Eye (tissue), 1 donor: ENCODE measurements around the gene LYST.
"Not testable (repeated sequence)": the region's sequence is repeated elsewhere in the genome, so short reads cannot be mapped to it uniquely, and the experiment has no call there.

ENCODE experiments used
- DNase-seq: peaks from one replicate; pipeline ENCODE4 v3.0.0-alpha.2; 2015

The LYST gene

GRCh38 chr1:235855811-235856429 lies 10.8 kb downstream of the LYST start:
- DNase-seq: no peak

GRCh38 chr1:235854347-235854746 lies 12.4 kb downstream of the LYST start:
- DNase-seq: no peak

GRCh38 chr1:235853653-235854052 lies 13.1 kb downstream of the LYST start:
- no peak for DNase-seq

DNA sequence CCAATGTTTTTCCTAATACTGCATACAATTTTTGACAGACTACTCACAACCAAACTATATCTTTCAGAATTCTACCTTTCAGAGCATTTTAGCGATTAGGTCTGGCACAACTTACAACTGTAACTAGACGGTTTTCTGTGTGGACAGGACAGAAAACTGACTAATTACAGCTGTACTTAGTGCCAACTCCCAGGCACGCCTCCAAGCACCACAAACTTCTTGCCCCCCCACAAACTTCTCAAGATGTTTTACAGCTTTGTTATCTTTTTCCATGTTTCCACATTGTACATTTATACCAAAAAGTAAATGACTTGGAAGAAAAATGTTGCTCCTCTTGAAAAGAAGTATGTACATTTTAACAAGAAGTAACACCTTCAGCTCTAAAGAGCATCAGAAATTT lies 13.8 kb downstream of the LYST start:
- no peak for DNase-seq

DNA sequence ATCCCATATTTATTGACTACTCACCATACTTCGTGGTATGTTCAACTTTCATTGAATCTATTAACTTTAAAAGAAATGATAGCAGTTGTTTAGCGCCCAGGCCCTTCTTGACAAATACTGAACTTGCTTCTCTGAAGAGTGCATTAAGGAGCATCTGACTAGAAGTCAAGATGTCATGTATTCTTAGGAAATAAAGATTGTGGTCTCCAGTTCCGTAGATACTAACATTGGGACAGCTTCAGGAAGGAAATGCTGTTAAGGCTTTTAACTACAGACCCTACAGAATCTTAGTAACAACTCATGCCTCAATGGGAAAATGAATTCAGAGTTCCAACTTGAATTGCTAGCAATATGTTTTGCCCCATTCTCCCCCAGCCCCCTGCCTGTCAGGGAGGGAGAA lies 14.8 kb downstream of the LYST start:
- no peak for DNase-seq

GRCh38 chr1:235848251-235848650 lies 18.5 kb downstream of the LYST start:
- DNase-seq: not testable (repeated sequence)

DNA sequence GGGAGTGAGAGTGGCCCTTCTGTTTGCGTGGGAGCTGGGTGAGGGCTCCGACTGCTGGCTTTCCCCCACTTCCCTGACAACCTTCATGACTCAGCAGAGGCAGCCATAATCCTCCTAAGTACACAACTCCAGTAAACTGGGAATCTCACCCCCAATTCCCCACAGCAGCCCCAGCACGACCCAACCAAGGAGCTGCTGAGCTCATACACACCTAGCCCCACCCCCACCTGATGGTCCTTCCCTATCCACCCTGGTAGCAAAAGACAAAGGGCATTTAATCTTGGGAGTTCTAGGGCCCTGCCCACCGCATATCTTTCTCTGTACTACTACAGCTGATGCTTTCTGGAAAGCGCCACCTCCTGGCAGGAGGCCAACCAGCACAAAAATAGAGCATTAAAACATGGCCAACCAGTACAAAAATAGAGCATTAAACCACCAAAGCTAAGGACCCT lies 21.0 kb downstream of the LYST start:
- not testable (repeated sequence) for DNase-seq

DNA sequence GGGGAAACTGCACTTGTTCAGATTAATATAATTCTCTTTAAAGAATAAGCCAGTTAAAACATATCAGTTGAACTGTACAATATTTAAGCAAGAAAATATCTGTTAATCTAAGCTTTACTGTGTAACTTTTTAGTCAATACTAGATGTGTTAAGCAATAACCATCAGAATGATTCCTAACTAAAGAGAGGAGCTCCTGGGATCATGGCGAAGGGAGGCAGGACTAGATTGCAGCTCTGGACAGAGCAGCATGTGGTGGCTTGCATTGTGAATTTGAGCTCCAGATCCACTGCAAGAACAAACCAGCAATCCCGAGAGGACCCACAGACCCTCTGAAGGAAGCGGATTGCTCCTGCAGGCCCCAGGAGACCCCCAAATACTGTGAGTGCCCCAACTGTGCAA lies 21.9 kb downstream of the LYST start:
- DNase-seq: no peak

GRCh38 chr1:235843461-235843961 lies 23.2 kb downstream of the LYST start:
- DNase-seq: peak; percentile 44

DNA sequence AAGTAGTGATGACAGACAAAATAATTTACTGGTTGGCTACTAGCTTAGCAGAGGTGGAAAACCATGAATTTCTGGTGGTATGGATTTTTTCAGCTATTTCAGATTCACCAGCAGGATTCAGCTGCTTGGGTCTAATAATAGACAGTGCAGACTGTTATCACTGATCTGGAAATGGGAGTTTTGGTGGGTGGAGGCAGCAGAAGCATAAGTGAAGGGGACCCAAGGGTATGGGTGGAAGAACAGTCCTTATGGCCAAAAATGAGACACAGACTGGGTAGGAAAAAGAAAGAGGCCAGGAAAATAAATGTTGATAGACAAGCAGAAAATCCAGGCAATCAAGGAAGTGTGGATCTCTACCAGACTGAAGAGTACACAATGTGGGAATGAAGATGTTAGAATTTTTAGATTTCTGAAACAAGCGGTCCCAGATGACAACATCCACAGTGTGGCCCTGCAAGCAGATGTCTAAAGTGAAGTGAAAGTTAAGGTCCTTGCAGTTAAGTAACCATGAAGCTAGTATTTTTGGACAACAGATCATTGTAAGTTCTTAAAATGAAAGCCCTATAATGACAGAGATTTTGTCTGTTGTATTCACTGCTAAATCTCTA lies 24.7 kb downstream of the LYST start:
- no peak for DNase-seq

DNA sequence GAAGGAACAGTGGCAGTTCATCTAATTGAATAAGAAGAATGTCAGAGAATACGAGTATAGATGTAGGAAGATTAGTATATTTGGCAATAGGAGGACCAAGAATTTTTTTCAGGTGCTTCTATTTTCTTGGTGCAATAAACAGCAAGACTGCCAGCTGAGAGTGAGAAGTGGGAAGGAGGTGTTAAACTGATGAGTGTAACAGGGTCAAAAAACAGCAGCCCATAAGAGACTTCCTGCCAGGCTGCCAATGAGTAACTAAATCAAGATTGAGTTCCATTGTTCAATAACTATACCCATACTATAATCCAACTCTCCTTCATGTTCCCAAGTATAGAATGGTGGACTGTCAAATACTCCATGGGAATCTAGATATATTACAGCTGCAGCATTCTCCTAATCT lies 28.7 kb downstream of the LYST start:
- DNase-seq: no peak

GRCh38 chr1:235835226-235835625 lies 31.5 kb downstream of the LYST start:
- DNase-seq: no peak

- DNase-seq: no peak
These were observed 32.1 kb downstream of the LYST start for GRCh38 chr1:235834620-235835019.

- DNase-seq: no peak
These were observed 34.7 kb downstream of the LYST start for GRCh38 chr1:235832011-235832410.

GRCh38 chr1:235831148-235831547 lies 35.6 kb downstream of the LYST start:
- no peak for DNase-seq

DNA sequence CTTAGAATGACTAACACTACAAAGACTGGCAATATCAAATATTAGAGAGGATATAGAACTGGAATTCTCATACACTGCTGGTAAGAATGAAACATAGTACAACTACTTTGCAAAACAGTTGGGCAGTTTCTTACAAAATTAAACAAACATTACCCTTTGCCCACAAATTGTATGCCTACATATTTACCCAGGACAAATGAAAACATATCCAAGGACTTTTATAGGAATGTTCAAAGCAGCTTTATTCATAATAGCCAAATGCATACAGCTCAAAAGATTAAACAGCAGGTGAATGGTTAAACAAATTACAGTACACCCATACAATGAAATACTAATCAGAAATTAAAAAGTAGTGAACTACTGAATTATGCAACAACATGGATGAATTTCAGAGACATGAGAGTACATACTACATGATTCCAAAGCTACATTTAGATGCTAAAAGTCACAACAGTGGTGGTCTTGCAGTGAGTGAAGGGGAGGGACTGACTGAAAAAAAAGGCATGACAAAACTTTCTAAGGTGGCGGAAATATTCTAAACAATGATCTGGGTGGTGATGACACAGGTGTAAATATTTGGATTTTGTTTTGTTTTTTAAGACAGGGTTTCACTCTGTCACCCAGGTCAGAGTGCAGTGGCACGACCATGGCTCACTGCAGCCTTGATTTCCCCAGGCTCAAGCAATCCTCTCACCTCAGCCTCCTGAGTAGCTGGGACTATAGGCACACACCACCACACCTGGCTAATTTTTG lies 40.4 kb downstream of the LYST start:
- no peak for DNase-seq

- DNase-seq: no peak
These were observed 41.5 kb downstream of the LYST start for GRCh38 chr1:235825229-235825628.

DNA sequence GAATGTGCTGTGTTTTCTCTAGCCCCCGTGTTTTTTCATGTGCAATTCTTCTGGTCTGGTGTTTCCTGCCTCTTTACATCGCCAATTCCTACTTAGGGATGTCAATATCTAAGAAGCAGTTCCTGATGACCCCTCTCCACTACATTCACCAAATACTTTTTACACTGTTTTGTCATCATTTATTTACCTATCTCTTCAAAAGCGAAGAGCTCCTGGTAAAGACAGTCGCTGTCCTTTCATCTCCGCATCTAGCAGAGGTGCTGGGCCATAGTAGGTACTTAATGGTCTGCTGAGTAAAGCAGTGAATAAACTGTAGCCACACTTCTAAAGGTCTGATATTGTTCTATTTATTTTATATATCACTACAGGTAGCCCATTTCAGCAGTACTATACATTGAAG lies 43.0 kb downstream of the LYST start:
- no peak for DNase-seq

DNA sequence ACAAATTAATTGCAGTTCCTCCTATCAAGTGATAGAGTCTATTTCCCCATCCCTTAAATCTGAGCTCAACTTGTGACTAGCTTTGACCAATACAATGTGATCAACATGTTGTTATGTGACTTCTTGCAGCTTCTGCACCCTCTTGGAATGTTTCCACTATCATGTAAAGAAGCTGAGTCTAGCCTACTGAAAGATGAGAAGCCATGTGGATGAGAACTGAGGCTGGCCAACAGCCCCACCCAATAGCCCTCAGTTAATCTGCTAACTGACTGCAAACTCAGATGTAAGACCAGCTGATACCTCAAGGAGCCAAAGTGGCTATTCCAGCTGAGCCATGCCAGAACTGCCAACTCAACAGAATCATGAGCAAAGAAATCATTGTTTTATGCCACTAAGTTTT lies 44.0 kb downstream of the LYST start:
- no peak for DNase-seq

DNA sequence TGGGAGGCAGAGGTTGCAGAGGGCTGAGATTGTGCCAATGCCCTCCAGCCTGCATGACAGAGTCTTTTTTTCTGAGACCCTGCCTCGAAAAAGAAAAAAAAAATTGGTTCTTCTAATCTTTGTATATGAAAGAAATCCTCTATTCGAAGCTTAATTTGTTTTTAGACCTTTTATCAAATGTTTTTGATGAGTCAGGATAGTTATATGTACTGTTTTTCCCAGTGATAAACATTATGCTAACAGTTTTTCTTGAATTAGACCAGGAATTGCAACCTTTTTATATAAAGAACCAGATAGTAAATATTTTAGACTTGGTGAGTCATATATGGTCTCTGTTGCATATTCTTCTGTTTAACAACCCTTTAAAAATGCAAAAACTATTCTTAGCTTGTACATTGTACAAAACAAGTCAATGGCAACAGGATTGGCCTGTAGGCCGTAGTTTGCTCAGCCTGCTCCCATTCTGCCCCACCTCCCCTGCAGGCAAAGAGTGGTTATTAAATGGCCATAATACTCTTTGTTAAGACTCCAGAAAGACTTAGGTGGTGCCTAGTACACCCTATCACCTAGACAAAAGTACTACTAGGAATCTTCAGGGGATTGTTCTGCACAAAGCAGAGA lies 45.2 kb downstream of the LYST start:
- no peak for DNase-seq

DNA sequence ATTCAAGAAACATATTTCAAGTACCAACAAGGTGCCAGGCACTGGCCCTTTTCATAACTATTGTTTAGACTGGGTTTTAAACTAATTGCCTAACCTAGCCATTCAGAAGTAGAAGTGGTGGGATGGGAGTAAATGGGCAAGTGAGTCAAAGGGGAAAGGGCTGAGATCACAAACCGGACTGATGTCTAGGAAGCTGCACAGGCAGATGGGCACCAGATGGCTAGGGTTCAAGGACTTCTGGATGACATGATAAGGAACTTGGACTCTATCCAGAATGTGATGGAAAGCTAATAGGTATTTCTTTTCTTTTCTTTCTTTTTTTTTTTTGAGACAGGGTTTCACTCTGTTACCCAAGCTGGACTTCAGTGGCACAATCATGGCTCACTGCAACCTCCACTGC lies 46.6 kb downstream of the LYST start:
- DNase-seq: no peak

GRCh38 chr1:235818632-235819136 lies 48.0 kb downstream of the LYST start:
- no peak for DNase-seq

- DNase-seq: no peak
These were observed 49.5 kb downstream of the LYST start for GRCh38 chr1:235817101-235817728.
